ENCODE measurements around the gene TDRD7.

GRCh38 chr9:97431044-97431441, 19.1 kb downstream of the TDRD7 start:
- TF ChIP-seq EP300 (IDR thresholded peaks at IDR 0.05; ENCODE audit: low read length) = no peak
- TF ChIP-seq ZFP36 (IDR thresholded peaks at IDR 0.05; ENCODE audit: low read depth, low read length, partially characterized antibody) = no peak
- TF ChIP-seq FOXP1 (CRISPR knock-in tag; IDR thresholded peaks at IDR 0.05) = no peak

Data from K562 (cell line).